ENCODE data around the gene SLC9A4.

The SLC9A4 gene

GRCh38 chr2:102455061-102455670, 17.9 kb upstream of the SLC9A4 start:
- no peak for DNase-seq (ENCODE audit: low spot score)

GRCh38 chr2:102460467-102460866, 12.6 kb upstream of the SLC9A4 start:
- no peak for DNase-seq (ENCODE audit: low spot score)

GRCh38 chr2:102461188-102461587, 11.8 kb upstream of the SLC9A4 start:
- DNase-seq (ENCODE audit: low spot score) = no peak

- no peak for DNase-seq (ENCODE audit: low spot score)
These were observed 9.9 kb upstream of the SLC9A4 start for GRCh38 chr2:102463160-102463559.

- no peak for DNase-seq (ENCODE audit: low spot score)
These were observed 2.9 kb upstream of the SLC9A4 start for GRCh38 chr2:102470168-102470567.

- no peak for DNase-seq (ENCODE audit: low spot score)
These were observed 605 bp downstream of the SLC9A4 start for GRCh38 chr2:102473631-102474030.

- no peak for DNase-seq (ENCODE audit: low spot score)
These were observed 1.8 kb downstream of the SLC9A4 start for GRCh38 chr2:102474785-102475184.

GRCh38 chr2:102478686-102479470, 5.9 kb downstream of the SLC9A4 start:
- no peak for DNase-seq (ENCODE audit: low spot score)

GRCh38 chr2:102480285-102481195, 7.5 kb downstream of the SLC9A4 start:
- no peak for DNase-seq (ENCODE audit: low spot score)

- DNase-seq (ENCODE audit: low spot score) = no peak
These were observed 8.9 kb downstream of the SLC9A4 start for GRCh38 chr2:102481931-102482330.

GRCh38 chr2:102483086-102483485, 10.1 kb downstream of the SLC9A4 start:
- DNase-seq (ENCODE audit: low spot score) = no peak

GRCh38 chr2:102484310-102485061, 11.5 kb downstream of the SLC9A4 start:
- DNase-seq (ENCODE audit: low spot score) = no peak

- DNase-seq (ENCODE audit: low spot score) = no peak
These were observed 12.2 kb downstream of the SLC9A4 start for GRCh38 chr2:102485147-102485785.

GRCh38 chr2:102486941-102487702, 14.1 kb downstream of the SLC9A4 start:
- DNase-seq (ENCODE audit: low spot score) = no peak

GRCh38 chr2:102487761-102488462, 14.9 kb downstream of the SLC9A4 start:
- no peak for DNase-seq (ENCODE audit: low spot score)

- no peak for DNase-seq (ENCODE audit: low spot score)
These were observed 16.6 kb downstream of the SLC9A4 start for GRCh38 chr2:102489646-102490045.

- no peak for DNase-seq (ENCODE audit: low spot score)
These were observed 19.0 kb downstream of the SLC9A4 start for GRCh38 chr2:102492006-102492405.

GRCh38 chr2:102494570-102494969, 21.5 kb downstream of the SLC9A4 start:
- DNase-seq (ENCODE audit: low spot score) = no peak

- DNase-seq (ENCODE audit: low spot score) = no peak
These were observed 25.4 kb downstream of the SLC9A4 start for GRCh38 chr2:102498414-102498813.

- no peak for DNase-seq (ENCODE audit: low spot score)
These were observed 26.5 kb downstream of the SLC9A4 start for GRCh38 chr2:102499558-102499957.

Data from hematopoietic multipotent progenitor cell treated with erythropoietin and hydrocortisone succinate and interleukin-3 and kit ligand, for 17 days (in vitro differentiated cells).